ENCODE measurements around the gene SIX2.

DNA sequence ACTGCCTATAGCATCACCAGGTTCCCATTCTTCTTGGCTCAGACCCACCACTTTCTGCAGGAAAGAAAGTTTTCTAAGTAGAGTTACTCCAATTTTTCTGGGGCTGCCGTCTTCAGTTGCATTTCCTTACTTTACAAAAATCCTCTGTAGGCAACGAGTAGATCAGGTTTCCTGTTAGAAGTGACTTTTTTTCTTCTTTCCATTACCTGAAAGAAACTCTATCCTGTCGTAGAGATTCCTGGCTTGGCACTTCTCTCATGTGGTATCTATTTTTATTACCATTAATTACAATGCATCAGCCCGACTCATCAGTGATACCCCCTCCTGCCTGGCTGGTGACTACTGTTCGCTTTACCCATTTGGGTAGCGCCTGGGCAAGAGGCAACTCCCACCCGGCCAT is 5.6 kb upstream of the SIX2 start:
- no peak for TF ChIP-seq POLR2A (IDR thresholded peaks at IDR 0.05)
- TF ChIP-seq, protein P1, sequence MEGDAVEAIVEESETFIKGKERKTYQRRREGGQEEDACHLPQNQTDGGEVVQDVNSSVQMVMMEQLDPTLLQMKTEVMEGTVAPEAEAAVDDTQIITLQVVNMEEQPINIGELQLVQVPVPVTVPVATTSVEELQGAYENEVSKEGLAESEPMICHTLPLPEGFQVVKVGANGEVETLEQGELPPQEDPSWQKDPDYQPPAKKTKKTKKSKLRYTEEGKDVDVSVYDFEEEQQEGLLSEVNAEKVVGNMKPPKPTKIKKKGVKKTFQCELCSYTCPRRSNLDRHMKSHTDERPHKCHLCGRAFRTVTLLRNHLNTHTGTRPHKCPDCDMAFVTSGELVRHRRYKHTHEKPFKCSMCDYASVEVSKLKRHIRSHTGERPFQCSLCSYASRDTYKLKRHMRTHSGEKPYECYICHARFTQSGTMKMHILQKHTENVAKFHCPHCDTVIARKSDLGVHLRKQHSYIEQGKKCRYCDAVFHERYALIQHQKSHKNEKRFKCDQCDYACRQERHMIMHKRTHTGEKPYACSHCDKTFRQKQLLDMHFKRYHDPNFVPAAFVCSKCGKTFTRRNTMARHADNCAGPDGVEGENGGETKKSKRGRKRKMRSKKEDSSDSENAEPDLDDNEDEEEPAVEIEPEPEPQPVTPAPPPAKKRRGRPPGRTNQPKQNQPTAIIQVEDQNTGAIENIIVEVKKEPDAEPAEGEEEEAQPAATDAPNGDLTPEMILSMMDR (IDR thresholded peaks at IDR 0.05) = no peak

Measured in lower leg skin (tissue), 3 donors.